HL-60 (cell line): ENCODE data around the gene MRTFA.
"Not testable (repeated sequence)": the region's sequence is repeated elsewhere in the genome, so short reads cannot be mapped to it uniquely, and the experiment has no call there.

ENCODE experiments used
- DNase-seq, 2 experiments: peaks; one replicate each; pipeline ENCODE4 v3.0.0-alpha.2; 2010 to 2020; ENCODE audit warnings: low read depth in 1 of 2, low spot score in 1 of 2
- H3K27ac ChIP-seq: fragments of 250-450 bp; sonication (Bioruptor Pico); replicated peaks from 2 replicates; pipeline ENCODE4 v1.5.1; 2020; ENCODE audit warnings: mild to moderate bottlenecking, moderate library complexity
- H3K27me3 ChIP-seq: fragments of 250-450 bp; sonication (Bioruptor Pico); 2 replicates; pipeline ENCODE4 v1.5.1; 2021; ENCODE audit warnings: mild to moderate bottlenecking, moderate library complexity; ENCODE audit not compliant: insufficient read depth, poor library complexity, severe bottlenecking
- H3K4me3 ChIP-seq: replicated peaks from 2 replicates; pipeline ENCODE4 v1.5.1; 2011; ENCODE audit warnings: mild to moderate bottlenecking, control low read depth, low read length; ENCODE audit not compliant: insufficient read depth
- GABPA ChIP-seq: IDR thresholded peaks from 2 replicates; pipeline ENCODE4 v1.6.1; 2012; ENCODE audit warnings: low read depth
- POLR2AphosphoS5 ChIP-seq: IDR thresholded peaks from 2 replicates; pipeline ENCODE4 v1.6.1; 2012; ENCODE audit warnings: low read depth
- SPI1 ChIP-seq: IDR thresholded peaks from 2 replicates; pipeline ENCODE4 v1.6.1; 2012; ENCODE audit warnings: low read depth, mild to moderate bottlenecking, borderline replicate concordance
- TF ChIP-seq, protein P1 (sequence below): IDR thresholded peaks from 2 replicates; pipeline ENCODE4 v1.6.1; 2012; ENCODE audit warnings: low read depth; ENCODE audit not compliant: insufficient replicate concordance
- TF ChIP-seq, protein P2 (sequence below): IDR thresholded peaks from one replicate; pipeline ENCODE4 v1.5.1; 2011; ENCODE audit warnings: low read length, control low read depth, inconsistent platforms; ENCODE audit not compliant: insufficient read depth

MRTFA gene

DNA sequence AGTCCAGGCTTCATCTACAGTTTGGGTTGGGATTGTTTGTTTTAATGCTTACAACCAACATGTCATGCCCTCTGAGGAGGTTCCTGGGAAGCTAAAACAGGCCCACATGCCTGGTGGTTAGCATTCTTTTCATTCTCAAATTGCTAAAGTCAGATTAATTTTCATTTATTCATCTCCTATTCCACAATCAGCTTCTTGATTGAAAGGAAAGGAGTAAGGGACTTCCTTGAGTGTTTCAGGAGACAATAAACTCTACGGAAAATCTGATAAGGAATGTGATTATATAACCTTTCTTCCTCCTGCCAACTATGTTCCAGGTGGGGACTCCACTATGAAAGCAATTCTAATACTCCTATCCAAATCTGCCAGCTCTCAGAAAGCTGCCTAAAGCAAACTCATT is 30.8 kb downstream of the MRTFA start:
- DNase-seq = no peak
- H3K27me3 ChIP-seq = no peaks in the 10 kb centered on the region
- TF ChIP-seq SPI1 (no peak), GABPA (no peak)
- TF ChIP-seq, protein P1, sequence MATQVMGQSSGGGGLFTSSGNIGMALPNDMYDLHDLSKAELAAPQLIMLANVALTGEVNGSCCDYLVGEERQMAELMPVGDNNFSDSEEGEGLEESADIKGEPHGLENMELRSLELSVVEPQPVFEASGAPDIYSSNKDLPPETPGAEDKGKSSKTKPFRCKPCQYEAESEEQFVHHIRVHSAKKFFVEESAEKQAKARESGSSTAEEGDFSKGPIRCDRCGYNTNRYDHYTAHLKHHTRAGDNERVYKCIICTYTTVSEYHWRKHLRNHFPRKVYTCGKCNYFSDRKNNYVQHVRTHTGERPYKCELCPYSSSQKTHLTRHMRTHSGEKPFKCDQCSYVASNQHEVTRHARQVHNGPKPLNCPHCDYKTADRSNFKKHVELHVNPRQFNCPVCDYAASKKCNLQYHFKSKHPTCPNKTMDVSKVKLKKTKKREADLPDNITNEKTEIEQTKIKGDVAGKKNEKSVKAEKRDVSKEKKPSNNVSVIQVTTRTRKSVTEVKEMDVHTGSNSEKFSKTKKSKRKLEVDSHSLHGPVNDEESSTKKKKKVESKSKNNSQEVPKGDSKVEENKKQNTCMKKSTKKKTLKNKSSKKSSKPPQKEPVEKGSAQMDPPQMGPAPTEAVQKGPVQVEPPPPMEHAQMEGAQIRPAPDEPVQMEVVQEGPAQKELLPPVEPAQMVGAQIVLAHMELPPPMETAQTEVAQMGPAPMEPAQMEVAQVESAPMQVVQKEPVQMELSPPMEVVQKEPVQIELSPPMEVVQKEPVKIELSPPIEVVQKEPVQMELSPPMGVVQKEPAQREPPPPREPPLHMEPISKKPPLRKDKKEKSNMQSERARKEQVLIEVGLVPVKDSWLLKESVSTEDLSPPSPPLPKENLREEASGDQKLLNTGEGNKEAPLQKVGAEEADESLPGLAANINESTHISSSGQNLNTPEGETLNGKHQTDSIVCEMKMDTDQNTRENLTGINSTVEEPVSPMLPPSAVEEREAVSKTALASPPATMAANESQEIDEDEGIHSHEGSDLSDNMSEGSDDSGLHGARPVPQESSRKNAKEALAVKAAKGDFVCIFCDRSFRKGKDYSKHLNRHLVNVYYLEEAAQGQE = no peak
- no peak overlapping the region for H3K4me3 ChIP-seq
- no peak overlapping the region for H3K27ac ChIP-seq

DNA sequence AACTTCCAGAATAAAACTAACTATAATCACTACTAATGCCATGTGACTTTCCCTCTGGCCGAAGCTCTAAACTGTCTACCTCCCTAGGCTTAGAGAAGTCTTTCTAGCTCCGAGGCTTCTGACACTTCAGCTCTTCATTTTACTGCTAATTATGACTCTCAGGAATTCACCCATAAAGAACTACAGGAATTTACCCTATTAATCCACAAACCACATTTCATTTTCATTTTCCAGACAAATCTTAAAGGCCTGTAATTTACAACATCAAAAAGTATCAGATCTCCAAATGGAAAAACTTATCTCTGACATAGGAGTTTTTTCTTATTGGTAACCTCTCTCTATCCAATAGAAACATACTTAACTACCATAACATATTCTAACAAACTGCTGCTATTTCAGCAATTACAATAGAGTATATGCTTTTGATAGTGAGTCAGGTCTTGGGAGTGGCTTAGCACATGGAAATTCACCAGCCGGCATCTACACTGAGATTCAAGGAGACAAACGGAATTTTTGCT is 33.4 kb downstream of the MRTFA start:
- no peak for DNase-seq
- Histone ChIP-seq H3K4me3 (no peak overlapping the region), H3K27ac (no peak overlapping the region)

DNA sequence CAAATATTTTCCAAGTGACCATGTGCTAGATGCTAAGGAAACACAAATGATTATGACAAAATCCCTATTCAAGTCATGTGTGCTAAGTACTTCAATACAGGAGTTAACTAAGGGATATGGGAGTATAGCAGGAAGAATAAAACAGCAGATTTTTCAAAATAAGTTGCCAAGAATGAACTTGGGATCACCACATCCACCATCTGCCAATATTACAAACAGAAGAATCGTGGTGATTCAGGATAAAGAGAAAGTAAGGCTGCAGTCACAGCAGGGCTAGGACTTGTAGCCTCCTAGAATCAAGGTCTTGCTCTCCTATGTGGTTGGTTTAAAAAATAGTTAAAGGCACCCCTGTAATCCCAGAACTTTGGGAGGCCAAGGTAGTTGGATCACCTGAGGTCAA is 34.3 kb downstream of the MRTFA start:
- H3K27me3 ChIP-seq = no peaks in the 10 kb centered on the region
- H3K4me3 ChIP-seq = no peak overlapping the region
- no peak for DNase-seq
- TF ChIP-seq SPI1 (no peak), GABPA (no peak), POLR2AphosphoS5 (no peak)
- TF ChIP-seq, protein P1 = no peak
- TF ChIP-seq, protein P2, sequence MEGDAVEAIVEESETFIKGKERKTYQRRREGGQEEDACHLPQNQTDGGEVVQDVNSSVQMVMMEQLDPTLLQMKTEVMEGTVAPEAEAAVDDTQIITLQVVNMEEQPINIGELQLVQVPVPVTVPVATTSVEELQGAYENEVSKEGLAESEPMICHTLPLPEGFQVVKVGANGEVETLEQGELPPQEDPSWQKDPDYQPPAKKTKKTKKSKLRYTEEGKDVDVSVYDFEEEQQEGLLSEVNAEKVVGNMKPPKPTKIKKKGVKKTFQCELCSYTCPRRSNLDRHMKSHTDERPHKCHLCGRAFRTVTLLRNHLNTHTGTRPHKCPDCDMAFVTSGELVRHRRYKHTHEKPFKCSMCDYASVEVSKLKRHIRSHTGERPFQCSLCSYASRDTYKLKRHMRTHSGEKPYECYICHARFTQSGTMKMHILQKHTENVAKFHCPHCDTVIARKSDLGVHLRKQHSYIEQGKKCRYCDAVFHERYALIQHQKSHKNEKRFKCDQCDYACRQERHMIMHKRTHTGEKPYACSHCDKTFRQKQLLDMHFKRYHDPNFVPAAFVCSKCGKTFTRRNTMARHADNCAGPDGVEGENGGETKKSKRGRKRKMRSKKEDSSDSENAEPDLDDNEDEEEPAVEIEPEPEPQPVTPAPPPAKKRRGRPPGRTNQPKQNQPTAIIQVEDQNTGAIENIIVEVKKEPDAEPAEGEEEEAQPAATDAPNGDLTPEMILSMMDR = no peak
- no peak overlapping the region for H3K27ac ChIP-seq

More for the DNA sequence above, 33.4 kb downstream of the MRTFA start:
- no peaks in the 10 kb centered on the region for H3K27me3 ChIP-seq
- TF ChIP-seq GABPA = no peak
- TF ChIP-seq, protein P1 = no peak
- TF ChIP-seq, protein P2 = no peak
- no peak for TF ChIP-seq SPI1
- TF ChIP-seq POLR2AphosphoS5 = no peak

DNA sequence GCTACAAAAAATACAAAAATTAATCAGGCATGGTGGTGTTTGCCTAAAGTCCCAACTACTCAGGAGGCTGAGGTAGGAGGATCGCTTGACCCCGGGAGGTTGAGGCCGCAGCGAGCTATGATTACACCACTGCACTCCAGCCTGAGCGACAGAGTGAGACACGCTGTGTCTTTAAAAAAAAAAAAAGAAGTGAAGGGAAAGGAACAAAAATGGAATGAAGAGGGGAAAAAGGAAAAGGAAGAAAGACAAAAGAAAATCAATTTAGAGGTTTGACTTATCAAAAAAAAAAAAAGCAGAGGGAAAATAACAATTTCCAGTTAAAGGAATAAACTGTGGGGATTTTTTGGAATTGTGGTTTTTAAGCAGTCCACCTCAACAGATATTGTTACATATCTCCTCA is 36.8 kb downstream of the MRTFA start:
- no peak overlapping the region for H3K27ac ChIP-seq
- no peak for TF ChIP-seq GABPA
- TF ChIP-seq, protein P1 = no peak
- TF ChIP-seq, protein P2 = no peak
- no peak for TF ChIP-seq POLR2AphosphoS5
- no peak for TF ChIP-seq SPI1

DNA sequence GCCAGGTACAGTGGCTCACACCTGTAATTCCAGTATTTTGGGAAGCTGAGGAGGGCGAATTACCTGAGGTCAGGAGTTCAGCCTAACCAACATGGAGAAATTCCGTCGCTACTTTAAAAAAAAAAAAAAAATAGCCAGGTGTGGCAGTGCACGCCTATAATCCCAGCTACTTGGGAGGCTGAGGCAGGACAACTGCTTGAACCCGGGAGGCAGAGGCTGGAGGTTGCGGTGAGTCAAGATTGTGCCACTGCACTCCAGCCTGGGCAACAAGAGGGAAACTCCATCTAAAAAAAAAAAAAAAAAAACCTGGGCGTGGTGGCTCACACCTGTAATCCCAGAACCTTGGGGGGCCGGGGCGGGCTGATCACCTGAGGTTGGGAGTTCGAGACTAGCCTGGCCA is 37.8 kb downstream of the MRTFA start:
- H3K27me3 ChIP-seq, DNase-seq, H3K27ac ChIP-seq, H3K4me3 ChIP-seq: not testable (repeated sequence)

More for the DNA sequence above, 36.8 kb downstream of the MRTFA start:
- no peak overlapping the region for H3K4me3 ChIP-seq
- H3K27me3 ChIP-seq = no peaks in the 10 kb centered on the region
- DNase-seq = no peak
